ENCODE results near the gene KIF21A. TPM values are rescaled to one million over a fixed set of nuclear protein-coding genes. Genes with fewer than 3 reads are reported as not detected.

KIF21A gene
- total RNA-seq, 1 donor from 2014 or later = 12.2 TPM

GRCh38 chr12:39365364-39366001 lies 77.4 kb downstream of the KIF21A start:
- no peak for ATAC-seq
- intact Hi-C loops (cut with DNase I) = no loop called here

GRCh38 chr12:39364196-39364595 lies 78.7 kb downstream of the KIF21A start:
- no peak overlapping the region for H3K27ac ChIP-seq
- intact Hi-C loops (cut with DNase I) = no loop called here
- H3K9me3 ChIP-seq = no peaks in the 10 kb centered on the region
- ATAC-seq = no peak
- no peak for DNase-seq
- no peak for TF ChIP-seq CTCF (IDR thresholded peaks at IDR 0.05)
- no peaks in the 10 kb centered on the region for H3K36me3 ChIP-seq
- H3K27me3 ChIP-seq = no peaks in the 10 kb centered on the region
- H3K4me1 ChIP-seq = no peaks in the 10 kb centered on the region
- H3K4me3 ChIP-seq = no peak overlapping the region

More at GRCh38 chr12:39365364-39366001, 77.4 kb downstream of the KIF21A start:
- H3K9me3 ChIP-seq = no peaks in the 10 kb centered on the region
- H3K4me1 ChIP-seq = no peaks in the 10 kb centered on the region
- H3K27me3 ChIP-seq = no peaks in the 10 kb centered on the region
- no peak overlapping the region for H3K27ac ChIP-seq
- H3K4me3 ChIP-seq = no peak overlapping the region
- TF ChIP-seq CTCF (IDR thresholded peaks at IDR 0.05) = no peak
- no peak for DNase-seq
- no peaks in the 10 kb centered on the region for H3K36me3 ChIP-seq

GRCh38 chr12:39359645-39360044 lies 83.3 kb downstream of the KIF21A start:
- H3K4me3 ChIP-seq = no peak overlapping the region
- ATAC-seq = no peak
- no peak for DNase-seq
- H3K9me3 ChIP-seq = no peaks in the 10 kb centered on the region
- H3K4me1 ChIP-seq = no peaks in the 10 kb centered on the region
- TF ChIP-seq CTCF (IDR thresholded peaks at IDR 0.05) = no peak
- no peaks in the 10 kb centered on the region for H3K27me3 ChIP-seq
- no peak overlapping the region for H3K27ac ChIP-seq
- intact Hi-C loops (cut with DNase I) = no loop called here
- H3K36me3 ChIP-seq = no peaks in the 10 kb centered on the region

- Histone ChIP-seq H3K4me1 (no peaks in the 10 kb centered on the region), H3K4me3 (no peak overlapping the region), H3K27ac (no peak overlapping the region), H3K36me3 (no peaks in the 10 kb centered on the region), H3K27me3 (no peaks in the 10 kb centered on the region), H3K9me3 (no peaks in the 10 kb centered on the region)
- ATAC-seq = no peak
- intact Hi-C loops (cut with DNase I) = no loop called here
- DNase-seq = no peak
- TF ChIP-seq CTCF (IDR thresholded peaks at IDR 0.05) = no peak
Measured at GRCh38 chr12:39357041-39357440, 85.9 kb downstream of the KIF21A start.

- intact Hi-C loops (cut with DNase I) = no loop called here
- Histone ChIP-seq H3K27ac (no peak overlapping the region), H3K4me1 (no peaks in the 10 kb centered on the region), H3K9me3 (no peaks in the 10 kb centered on the region), H3K4me3 (no peak overlapping the region), H3K36me3 (no peaks in the 10 kb centered on the region), H3K27me3 (no peaks in the 10 kb centered on the region)
- TF ChIP-seq CTCF (IDR thresholded peaks at IDR 0.05) = no peak
- DNase-seq (no peak), ATAC-seq (no peak)
Measured at GRCh38 chr12:39355841-39356240, 87.1 kb downstream of the KIF21A start.

GRCh38 chr12:39354955-39355354 lies 88.0 kb downstream of the KIF21A start:
- H3K27ac ChIP-seq = no peak overlapping the region
- H3K27me3 ChIP-seq = no peaks in the 10 kb centered on the region
- H3K4me1 ChIP-seq = no peaks in the 10 kb centered on the region
- DNase-seq (no peak), ATAC-seq (no peak)
- no peaks in the 10 kb centered on the region for H3K36me3 ChIP-seq
- H3K4me3 ChIP-seq = no peak overlapping the region
- intact Hi-C loops (cut with DNase I) = no loop called here
- H3K9me3 ChIP-seq = no peaks in the 10 kb centered on the region
- TF ChIP-seq CTCF (IDR thresholded peaks at IDR 0.05) = no peak

Measured in upper lobe of right lung (tissue), 1 donor.